Stimulated activated CD8-positive, alpha-beta memory T cell treated with anti-CD3 and anti-CD28 coated beads, Interleukin-12 subunit alpha, Interleukin-12 subunit beta, amount 100 ng/mL, for 24 hours (primary cell): ENCODE results near the gene SNAP29.
"Not testable (repeated sequence)": the region's sequence is repeated elsewhere in the genome, so short reads cannot be mapped to it uniquely, and the experiment has no call there.

Source experiments
- DNase-seq: peaks from one replicate; pipeline ENCODE4 v3.0.0-alpha.2; 2020; ENCODE audit errors: extremely low read depth

Gene SNAP29

GRCh38 chr22:20901093-20902033, 42.6 kb downstream of the SNAP29 start:
- not testable (repeated sequence) for DNase-seq

- DNase-seq: no peak
These were observed 44.3 kb downstream of the SNAP29 start for GRCh38 chr22:20903093-20903492.

- DNase-seq: no peak
These were observed 45.5 kb downstream of the SNAP29 start for GRCh38 chr22:20904008-20904979.

GRCh38 chr22:20904980-20905355, 46.2 kb downstream of the SNAP29 start:
- no peak for DNase-seq

DNA sequence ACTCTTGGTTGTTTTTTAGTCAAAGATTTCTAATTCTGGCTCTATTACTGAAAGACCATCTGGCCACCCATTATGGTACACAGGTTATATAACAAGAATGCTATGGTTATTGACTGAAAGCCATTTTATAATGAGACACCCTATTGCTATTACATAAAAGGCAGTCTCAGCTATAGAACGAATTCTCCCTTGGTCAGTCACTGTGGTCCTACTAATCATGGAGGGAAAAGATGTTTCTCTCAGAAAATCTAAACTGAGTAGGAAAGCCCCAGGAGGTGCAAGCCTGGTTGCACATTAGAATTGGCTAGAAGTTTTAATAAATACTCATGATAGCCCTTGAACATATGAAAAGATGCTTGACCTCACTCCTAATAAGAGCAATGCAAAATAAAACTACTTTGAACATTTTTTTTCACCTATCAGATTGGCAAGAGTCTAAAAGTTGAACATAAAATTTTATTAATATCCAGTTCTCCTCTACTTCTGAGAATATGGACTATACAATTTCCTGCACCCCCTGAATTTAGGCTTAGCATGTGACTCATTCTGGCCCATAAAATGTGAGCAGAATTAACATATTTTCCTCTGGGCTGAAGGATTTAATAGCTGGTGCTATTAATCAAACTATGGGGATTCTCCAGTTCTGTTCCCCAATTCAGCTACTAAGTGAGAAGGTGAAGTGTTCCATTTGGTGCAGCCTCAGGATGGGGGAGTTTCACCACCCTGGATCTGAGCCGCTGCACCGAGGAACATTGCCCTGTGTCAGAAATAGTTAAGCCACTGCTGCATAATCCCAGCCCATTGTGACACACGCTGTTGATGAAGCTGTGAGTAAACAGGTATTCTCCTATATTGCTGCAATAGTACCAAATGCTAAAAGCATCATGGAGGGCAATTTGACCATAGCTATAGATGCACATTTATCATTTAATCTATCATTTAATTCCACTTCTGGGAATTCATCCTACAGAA, 46.9 kb downstream of the SNAP29 start:
- no peak for DNase-seq

GRCh38 chr22:20906387-20906767, 47.6 kb downstream of the SNAP29 start:
- DNase-seq: no peak

GRCh38 chr22:20908717-20909116, 49.9 kb downstream of the SNAP29 start:
- DNase-seq: not testable (repeated sequence)

GRCh38 chr22:20909543-20910303, 50.9 kb downstream of the SNAP29 start:
- no peak for DNase-seq

DNA sequence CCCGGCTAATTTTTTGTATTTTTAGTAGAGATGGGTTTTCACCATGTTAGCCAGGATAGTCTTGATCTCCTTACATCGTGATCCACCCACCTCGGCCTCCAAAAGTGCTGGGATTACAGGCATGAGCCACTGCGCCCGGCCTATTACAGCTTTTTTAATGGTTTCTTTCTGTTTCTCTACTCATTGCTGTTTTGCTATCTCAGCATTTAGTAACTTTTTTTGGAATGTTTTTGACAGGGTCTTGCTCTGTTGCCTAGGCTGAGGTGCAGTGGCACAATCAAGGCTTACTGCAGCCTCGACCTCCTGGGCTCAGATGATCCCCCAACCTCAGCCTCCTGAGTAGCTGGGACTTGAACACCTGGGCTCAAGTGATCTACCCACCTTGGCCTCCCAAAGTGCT, 53.7 kb downstream of the SNAP29 start:
- no peak for DNase-seq

GRCh38 chr22:20916916-20917810, 58.4 kb downstream of the SNAP29 start, which contains the start of gene CRKL:
TSS of gene CRKL (plus strand) at chr22:20917407. CDS start at chr22:20917935, 528 bp downstream.
- DNase-seq: peak; percentile 88

- DNase-seq: no peak
These were observed 59.9 kb downstream of the SNAP29 start for GRCh38 chr22:20918663-20919218.

- DNase-seq: no peak
These were observed 60.9 kb downstream of the SNAP29 start for GRCh38 chr22:20919718-20920117.

GRCh38 chr22:20920881-20921203, 62.0 kb downstream of the SNAP29 start:
- DNase-seq: no peak

DNA sequence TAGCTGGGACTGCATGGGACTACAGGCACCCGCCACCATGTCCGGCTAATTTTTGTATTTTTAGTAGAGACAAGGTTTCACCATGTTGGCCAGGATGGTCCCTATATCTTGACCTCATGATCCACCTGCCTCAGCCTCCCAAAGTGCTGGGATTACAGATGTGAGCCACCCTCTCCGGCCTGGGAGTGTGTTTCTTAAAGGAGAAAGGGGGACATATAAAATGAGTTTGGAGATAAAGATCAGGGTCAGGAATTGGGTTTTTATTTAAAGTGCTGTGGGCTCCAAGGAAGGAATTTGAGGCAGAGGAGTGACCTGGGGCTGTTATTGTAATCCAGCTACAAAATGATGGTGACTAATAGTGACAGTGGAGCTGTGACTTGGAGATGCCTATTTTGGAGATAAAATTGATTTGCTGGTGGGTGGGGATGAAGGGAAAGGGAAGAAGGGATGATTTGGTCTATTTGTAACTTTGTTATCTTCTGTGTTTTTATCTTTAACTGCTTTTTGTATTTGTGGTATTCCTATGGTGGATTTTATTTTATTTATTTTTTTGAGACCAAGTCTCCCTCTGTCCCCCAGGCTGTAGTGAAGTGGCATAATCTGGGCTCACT, 63.4 kb downstream of the SNAP29 start:
- no peak for DNase-seq

GRCh38 chr22:20926243-20926642, 67.4 kb downstream of the SNAP29 start:
- no peak for DNase-seq

GRCh38 chr22:20927940-20928572, 69.2 kb downstream of the SNAP29 start:
- no peak for DNase-seq

GRCh38 chr22:20928573-20928967, 69.8 kb downstream of the SNAP29 start:
- no peak for DNase-seq

GRCh38 chr22:20930004-20930403, 71.2 kb downstream of the SNAP29 start:
- no peak for DNase-seq
